K562 (cell line): ENCODE data around the gene FOSL2. TPM values are rescaled to one million over a fixed set of nuclear protein-coding genes. Genes with fewer than 3 reads are reported as not detected.

ENCODE experiments used
- ATAC-seq: fragments of 200-7000 bp; cut with Tn5 transposase; 3 replicates; pipeline ENCODE4 v1.9.1; 2020; ENCODE audit warnings: moderate library complexity
- BruUV-seq: library from RNA; stranded (reverse); fragments of 400-500 nt; replicated peaks from 2 replicates; lab custom pipeline; 2021; lab: Mats Ljungman, UMichigan
- CTCF ChIA-PET: fragments of 300-600 bp; formaldehyde crosslinking; extraction: SDS; loops from one replicate; lab custom pipeline; 2021; ENCODE audit warnings: low intra/inter-chr PET ratio; lab: Yijun Ruan, JAX
- POLR2A ChIA-PET: fragments of 300-600, 350-650 bp; sonication (Branson Sonifier 250); formaldehyde crosslinking; extraction: SDS; loops from one replicate; lab custom pipeline; 2021; ENCODE audit warnings: antibody characterized with exemption, inconsistent platforms; lab: Yijun Ruan, JAX
- DNase-seq, 4 experiments: peaks; one replicate each; pipeline versions ENCODE4 v3.0.0 to v3.0.0-alpha.2; 2011 to 2018; ENCODE audit warnings: low spot score in 3 of 4, mixed read lengths in 3 of 4; ENCODE audit errors: extremely low read depth in 1 of 4
- FAIRE-seq: peaks from 2 replicates; lab custom pipeline; 2011; peaks lifted over from hg19 to GRCh38; lab: Jason Lieb, UNC
- H2AFZ ChIP-seq: 2 replicates; pipeline ENCODE4 v1.6.0; 2011; ENCODE audit warnings: low read depth, low read length, control low read depth, inconsistent platforms
- H3K27ac ChIP-seq: fragments of 200-600 bp; 3 replicates; pipeline ENCODE4 v1.8.0; 2011; ENCODE audit warnings: low read depth, mild to moderate bottlenecking, control low read depth, inconsistent platforms, low read length, moderate library complexity, mixed read lengths; ENCODE audit errors: extremely low read depth
- H3K27me3 ChIP-seq, 2 experiments: fragments of 300-600 bp in 1 of 2; 2 replicates in 1 of 2; 3 replicates in 1 of 2; pipeline versions ENCODE4 v1.6.0 to v1.8.0; 2011; ENCODE audit warnings: inconsistent platforms in 2 of 2, low read length in 2 of 2, mild to moderate bottlenecking in 1 of 2, mixed read lengths in 1 of 2, moderate library complexity in 1 of 2; ENCODE audit not compliant: control insufficient read depth in 2 of 2, insufficient read depth in 2 of 2
- H3K36me3 ChIP-seq: fragments of 300-600 bp; 3 replicates; pipeline ENCODE4 v1.8.0; 2011; ENCODE audit warnings: mild to moderate bottlenecking, low read length, inconsistent platforms; ENCODE audit not compliant: control insufficient read depth, insufficient read depth
- H3K4me1 ChIP-seq, 2 experiments: fragments of 200-600 bp in 1 of 2; replicated peaks in 1 of 2; 2 replicates in 1 of 2; 3 replicates in 1 of 2; pipeline versions ENCODE4 v1.5.1 to v1.8.0; 2011; ENCODE audit warnings: inconsistent platforms in 2 of 2, low read length in 2 of 2, mild to moderate bottlenecking in 1 of 2, mixed read lengths in 1 of 2, moderate library complexity in 1 of 2; ENCODE audit not compliant: control insufficient read depth in 2 of 2, insufficient read depth in 2 of 2
- H3K4me2 ChIP-seq: 2 replicates; pipeline ENCODE4 v1.6.1; 2011; ENCODE audit warnings: low read length, control low read depth, inconsistent platforms, mixed read lengths; ENCODE audit not compliant: insufficient read depth
- H3K4me3 ChIP-seq: fragments of 200-600 bp; sonication (generic), shearing (Covaris generic); 2 replicates; pipeline ENCODE4 v1.5.1; 2016; ENCODE audit warnings: control low read depth, inconsistent platforms
- H3K79me2 ChIP-seq: fragments of 200-600 bp; 3 replicates; pipeline ENCODE4 v1.8.0; 2011; ENCODE audit warnings: low read length, inconsistent platforms; ENCODE audit not compliant: control insufficient read depth, insufficient read depth
- H3K9ac ChIP-seq, 2 experiments: 2 replicates each; pipeline versions ENCODE4 v1.6.0 to v1.6.1; 2011; ENCODE audit warnings: low read depth in 2 of 2, low read length in 2 of 2, control low read depth in 1 of 2, inconsistent platforms in 1 of 2, mild to moderate bottlenecking in 1 of 2, mixed read lengths in 1 of 2; ENCODE audit not compliant: insufficient read depth in 1 of 2
- H3K9me1 ChIP-seq: one replicate; pipeline ENCODE4 v1.6.0; 2011; ENCODE audit warnings: inconsistent platforms, mild to moderate bottlenecking, low read length, moderate library complexity; ENCODE audit not compliant: control insufficient read depth, insufficient read depth
- H3K9me3 ChIP-seq: replicated peaks from 2 replicates; pipeline ENCODE4 v1.5.1; 2011; ENCODE audit warnings: low read depth, low read length, inconsistent platforms; ENCODE audit not compliant: control insufficient read depth, insufficient read depth
- H4K20me1 ChIP-seq: replicated peaks from 2 replicates; pipeline ENCODE4 v1.6.1; 2011; ENCODE audit warnings: low read length, inconsistent platforms, mixed read lengths; ENCODE audit not compliant: control insufficient read depth, insufficient read depth
- CREBBP ChIP-seq: IDR thresholded peaks from one replicate; pipeline ENCODE4 v1.6.1; 2012; ENCODE audit warnings: low read depth, mild to moderate bottlenecking, control low read depth, inconsistent platforms, low read length
- FOS ChIP-seq: IDR thresholded peaks from 3 replicates; pipeline ENCODE4 v1.6.1; 2011; ENCODE audit not compliant: insufficient read length; ENCODE audit errors: extremely low read depth
- FOSL1 ChIP-seq: fragments of 200-800 bp; sonication (Bioruptor generic); conservative IDR thresholded peaks from 2 replicates; pipeline ENCODE4 v1.6.1; 2016; ENCODE audit warnings: missing genetic modification characterization, missing compliant biosample characterization
- MAZ ChIP-seq, 2 experiments: fragments of 450-650 bp in 1 of 2; sonication (generic) in 1 of 2; formaldehyde crosslinking; IDR thresholded peaks in 1 of 2; conservative IDR thresholded peaks in 1 of 2; 2 replicates each; pipeline versions ENCODE4 v1.4.0 to v1.5.0; 2020; ENCODE audit warnings: mild to moderate bottlenecking in 1 of 2, missing genetic modification reagents in 1 of 2
- MEIS2 ChIP-seq: fragments of 450-650 bp; IDR thresholded peaks from 2 replicates; pipeline ENCODE4 v1.6.1; 2014; ENCODE audit warnings: mild to moderate bottlenecking; ENCODE audit not compliant: partially characterized antibody
- NFE2 ChIP-seq: IDR thresholded peaks from 2 replicates; pipeline ENCODE4 v1.6.1; 2014; ENCODE audit warnings: antibody characterized with exemption, low read depth
- SRSF1 ChIP-seq: fragments of 200-400 bp; formaldehyde crosslinking; IDR thresholded peaks from 2 replicates; pipeline ENCODE4 v1.6.1; 2017; ENCODE audit warnings: mild to moderate bottlenecking, low read depth, low read length, moderate library complexity
- TEAD4 ChIP-seq, 2 experiments: sonication (generic) in 1 of 2; formaldehyde crosslinking in 1 of 2; IDR thresholded peaks; 2 replicates each; pipeline versions ENCODE4 v1.6.1 to v1.8.0; 2012 to 2022; ENCODE audit warnings: borderline replicate concordance in 1 of 2, inconsistent platforms in 1 of 2, low read length in 1 of 2, mild to moderate bottlenecking in 1 of 2, missing genetic modification reagents in 1 of 2
- VEZF1 ChIP-seq: fragments of 200-800 bp; sonication (Bioruptor generic); IDR thresholded peaks from 2 replicates; pipeline ENCODE4 v1.6.1; 2017; ENCODE audit warnings: missing genetic modification characterization, missing compliant biosample characterization
- ZNF445 ChIP-seq: fragments of 250-450 bp; sonication (Bioruptor Pico); IDR thresholded peaks from 2 replicates; pipeline ENCODE4 v1.4.0; 2020; ENCODE audit warnings: low read depth, mild to moderate bottlenecking, moderate library complexity
- WGBS: fragments of 100-300 bp; shearing (Covaris generic); methylation state at CpG from one replicate; pipeline ENCODE4 v1.1.6; 2016; ENCODE audit warnings: low coverage, mixed read lengths; ENCODE audit not compliant: insufficient coverage; ENCODE audit errors: missing lambda C conversion rate; 5-methylcytosine and 5-hydroxymethylcytosine counted together
- in situ Hi-C: fragments of 300-500 bp; cut with MboI; formaldehyde crosslinking; loops from 4 replicates; pipeline ENCODE4 v1.15.0; 2018; ENCODE audit warnings: inconsistent platforms, mixed read lengths
- intact Hi-C: fragments of 100-400 bp; cut with micrococcal nuclease; formaldehyde crosslinking; loops from 2 replicates; pipeline ENCODE4 v1.14.2; 2022
- polyA plus RNA-seq, 8 experiments: library from polyadenylated mRNA; depleted of rRNA in 4 of 8; stranded (reverse) in 5 of 8; unstranded in 3 of 8; fragments of >200 nt; fragmentation: Nextera tagmentation in 2 of 8; fragmentation: Illumina TruSeq in 1 of 8; extraction: Ambion mirVana in 2 of 8; extraction: Trizol in 1 of 8; gene quantifications; 2 replicates each; pipeline versions ENCODE4 v1.2.1 to v1.2.3, GENCODE V29; 2011 to 2014; ENCODE audit warnings: inconsistent platforms in 1 of 8, missing spikeins in 1 of 8
- total RNA-seq, 7 experiments: library from RNA; depleted of rRNA in 6 of 7; stranded (reverse); fragments of >200 nt in 6 of 7; fragmentation: Illumina TruSeq in 2 of 7; extraction: Trizol in 2 of 7; gene quantifications; 2 replicates each; pipeline versions ENCODE4 v1.2.1 to v1.2.3, GENCODE V29; 2011 to 2021; ENCODE audit warnings: low replicate concordance in 1 of 7
- TF ChIP-seq, protein P1 (sequence below), 2 experiments: fragments of 450-650 bp in 1 of 2; sonication (generic) in 1 of 2; formaldehyde crosslinking in 1 of 2; IDR thresholded peaks in 1 of 2; conservative IDR thresholded peaks in 1 of 2; 2 replicates each; pipeline versions ENCODE4 v1.6.1 to v1.8.1; 2016 to 2023; ENCODE audit warnings: mild to moderate bottlenecking in 2 of 2, moderate library complexity in 2 of 2, inconsistent platforms in 1 of 2, missing genetic modification reagents in 1 of 2
- TF ChIP-seq, protein P2 (sequence below), 3 experiments: fragments of 200-800 bp in 1 of 3; fragments of 250-450 bp in 1 of 3; fragments of 450-650 bp in 1 of 3; sonication (Bioruptor Pico) in 1 of 3; sonication (Bioruptor generic) in 1 of 3; formaldehyde crosslinking in 1 of 3; IDR thresholded peaks; 2 replicates each; pipeline versions ENCODE4 v1.6.1 to v1.8.0; 2016 to 2022; ENCODE audit warnings: mild to moderate bottlenecking in 2 of 3, missing genetic modification characterization in 2 of 3, missing compliant biosample characterization in 1 of 3, moderate library complexity in 1 of 3

FOSL2 gene
- total and polyA plus RNA-seq, 9 of the 15 experiments (the other 6 are each of a cell fraction or from before 2014, with no cell fraction given) = 0.04 to 2.9 (median 0.80) TPM

- Histone ChIP-seq H3K27me3 (peaks cover 5 to 15% of the 10 kb centered on the region in 2 experiments; a peak in 3 of 5 replicates), H3K4me3 (no peak overlapping the region), H3K9me1 (no peaks in the 10 kb centered on the region), H3K4me1 (peaks cover 0 to 10% of the 10 kb centered on the region in 2 experiments; a peak in 3 of 5 replicates), H3K9ac (no peak overlapping the region), H3K79me2 (no peaks in the 10 kb centered on the region), H3K36me3 (no peaks in the 10 kb centered on the region), H3K4me2 (no peak overlapping the region), H3K27ac (no peak overlapping the region), H3K9me3 (0 out of 2 replicates have a peak, but pooled peaks cover 1% of the 10 kb centered on the region), H4K20me1 (no peaks in the 10 kb centered on the region), H2AFZ (no peak overlapping the region)
- FAIRE-seq (no peak), ATAC-seq (no peak), DNase-seq (peak in 2 of 4 experiments; percentile 20 to 32)
- intact Hi-C loops (no loop called here), in situ Hi-C loops (no loop called here)
- 4% methylated on average over 7 of the region's 7 CpGs for WGBS
- CTCF ChIA-PET = interaction anchor here (0.7 kb wide), 1 partner anchor 58 kb away, joined by 3 read pairs; no protein-coding TSS in a partner anchor
- BruUV-seq = no TSS peak
- POLR2A ChIA-PET = interaction anchor here (0.6 kb wide), 1 partner anchor 863 kb away, joined by 4 read pairs; no protein-coding TSS in a partner anchor
- peak; percentile 60 for TF ChIP-seq VEZF1 (CRISPR knock-in tag)
- no peak for TF ChIP-seq SRSF1
- TF ChIP-seq ZNF445 (CRISPR knock-in tag) = no peak
- TF ChIP-seq, protein P1, sequence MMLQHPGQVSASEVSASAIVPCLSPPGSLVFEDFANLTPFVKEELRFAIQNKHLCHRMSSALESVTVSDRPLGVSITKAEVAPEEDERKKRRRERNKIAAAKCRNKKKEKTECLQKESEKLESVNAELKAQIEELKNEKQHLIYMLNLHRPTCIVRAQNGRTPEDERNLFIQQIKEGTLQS (IDR thresholded peaks at IDR 0.05) = peak; percentile 80
- TF ChIP-seq, protein P1 (CRISPR knock-in tag; conservative IDR thresholded peaks at IDR 0.05) = no peak
- no peak for TF ChIP-seq TEAD4 (IDR thresholded peaks at IDR 0.05; ENCODE audit: low read length)
- TF ChIP-seq TEAD4 (CRISPR knock-in tag; IDR thresholded peaks at IDR 0.05; ENCODE audit: borderline replicate concordance) = no peak
- peak; percentile 96 for TF ChIP-seq FOSL1
- TF ChIP-seq, protein P2, sequence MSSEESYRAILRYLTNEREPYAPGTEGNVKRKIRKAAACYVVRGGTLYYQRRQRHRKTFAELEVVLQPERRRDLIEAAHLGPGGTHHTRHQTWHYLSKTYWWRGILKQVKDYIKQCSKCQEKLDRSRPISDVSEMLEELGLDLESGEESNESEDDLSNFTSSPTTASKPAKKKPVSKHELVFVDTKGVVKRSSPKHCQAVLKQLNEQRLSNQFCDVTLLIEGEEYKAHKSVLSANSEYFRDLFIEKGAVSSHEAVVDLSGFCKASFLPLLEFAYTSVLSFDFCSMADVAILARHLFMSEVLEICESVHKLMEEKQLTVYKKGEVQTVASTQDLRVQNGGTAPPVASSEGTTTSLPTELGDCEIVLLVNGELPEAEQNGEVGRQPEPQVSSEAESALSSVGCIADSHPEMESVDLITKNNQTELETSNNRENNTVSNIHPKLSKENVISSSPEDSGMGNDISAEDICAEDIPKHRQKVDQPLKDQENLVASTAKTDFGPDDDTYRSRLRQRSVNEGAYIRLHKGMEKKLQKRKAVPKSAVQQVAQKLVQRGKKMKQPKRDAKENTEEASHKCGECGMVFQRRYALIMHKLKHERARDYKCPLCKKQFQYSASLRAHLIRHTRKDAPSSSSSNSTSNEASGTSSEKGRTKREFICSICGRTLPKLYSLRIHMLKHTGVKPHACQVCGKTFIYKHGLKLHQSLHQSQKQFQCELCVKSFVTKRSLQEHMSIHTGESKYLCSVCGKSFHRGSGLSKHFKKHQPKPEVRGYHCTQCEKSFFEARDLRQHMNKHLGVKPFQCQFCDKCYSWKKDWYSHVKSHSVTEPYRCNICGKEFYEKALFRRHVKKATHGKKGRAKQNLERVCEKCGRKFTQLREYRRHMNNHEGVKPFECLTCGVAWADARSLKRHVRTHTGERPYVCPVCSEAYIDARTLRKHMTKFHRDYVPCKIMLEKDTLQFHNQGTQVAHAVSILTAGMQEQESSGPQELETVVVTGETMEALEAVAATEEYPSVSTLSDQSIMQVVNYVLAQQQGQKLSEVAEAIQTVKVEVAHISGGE (CRISPR knock-in tag; IDR thresholded peaks at IDR 0.05) = no peak
- peak; percentile 29; the same call in 1 of the 2 replicates for TF ChIP-seq NFE2
- TF ChIP-seq MEIS2 = peak; percentile 58
- peak; percentile 36 for TF ChIP-seq FOS
- TF ChIP-seq CREBBP = no peak
- TF ChIP-seq MAZ (CRISPR knock-in tag; conservative IDR thresholded peaks at IDR 0.05 in 1 of 2, IDR thresholded peaks at IDR 0.05 in 1 of 2) = no peak
Observed at GRCh38 chr2:28445448-28446258, 53.0 kb downstream of the FOSL2 start.
